ENCODE data around the gene RNASEH2C. TPM values are rescaled to one million over a fixed set of nuclear protein-coding genes. Genes with fewer than 3 reads are reported as not detected.
"Not testable (repeated sequence)": the region's sequence is repeated elsewhere in the genome, so short reads cannot be mapped to it uniquely, and the experiment has no call there.

RNASEH2C gene
- total RNA-seq, 4 donors from 2014 or later, result 35.2 to 107 (median 65.4) TPM

DNA sequence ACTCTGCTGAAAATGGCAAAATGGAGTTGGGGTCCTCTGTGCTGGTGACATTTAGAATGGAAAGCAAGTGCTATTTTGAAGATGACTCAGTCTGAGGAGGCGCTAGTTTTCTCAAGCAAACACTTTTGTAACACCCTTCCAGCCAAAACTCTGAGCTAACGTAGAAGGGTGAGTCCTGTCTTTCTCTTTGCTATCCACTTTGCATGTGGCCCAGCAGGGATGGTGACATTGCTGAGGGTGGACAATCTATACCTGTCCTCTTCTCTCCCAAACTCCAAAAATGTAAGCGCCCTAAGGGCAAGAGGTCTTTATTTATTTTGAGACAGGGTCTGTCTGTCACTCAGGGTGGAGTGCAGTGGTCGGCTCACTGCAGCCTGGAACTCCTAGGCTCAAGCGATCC, 12.1 kb downstream of the RNASEH2C start:
- TF ChIP-seq, protein P1, sequence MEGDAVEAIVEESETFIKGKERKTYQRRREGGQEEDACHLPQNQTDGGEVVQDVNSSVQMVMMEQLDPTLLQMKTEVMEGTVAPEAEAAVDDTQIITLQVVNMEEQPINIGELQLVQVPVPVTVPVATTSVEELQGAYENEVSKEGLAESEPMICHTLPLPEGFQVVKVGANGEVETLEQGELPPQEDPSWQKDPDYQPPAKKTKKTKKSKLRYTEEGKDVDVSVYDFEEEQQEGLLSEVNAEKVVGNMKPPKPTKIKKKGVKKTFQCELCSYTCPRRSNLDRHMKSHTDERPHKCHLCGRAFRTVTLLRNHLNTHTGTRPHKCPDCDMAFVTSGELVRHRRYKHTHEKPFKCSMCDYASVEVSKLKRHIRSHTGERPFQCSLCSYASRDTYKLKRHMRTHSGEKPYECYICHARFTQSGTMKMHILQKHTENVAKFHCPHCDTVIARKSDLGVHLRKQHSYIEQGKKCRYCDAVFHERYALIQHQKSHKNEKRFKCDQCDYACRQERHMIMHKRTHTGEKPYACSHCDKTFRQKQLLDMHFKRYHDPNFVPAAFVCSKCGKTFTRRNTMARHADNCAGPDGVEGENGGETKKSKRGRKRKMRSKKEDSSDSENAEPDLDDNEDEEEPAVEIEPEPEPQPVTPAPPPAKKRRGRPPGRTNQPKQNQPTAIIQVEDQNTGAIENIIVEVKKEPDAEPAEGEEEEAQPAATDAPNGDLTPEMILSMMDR (IDR thresholded peaks at IDR 0.05), result no peak
- TF ChIP-seq POLR2A (IDR thresholded peaks at IDR 0.05), result no peak
- intact Hi-C loops (cut with DNase I; ENCODE audit: low total_unique reads), result no loop called here
- H3K4me1 ChIP-seq, result peaks cover 0 to 8% of the 10 kb centered on the region in 2 donors
- H3K36me3 ChIP-seq, result no peaks in the 10 kb centered on the region
- no peak overlapping the region for H3K4me3 ChIP-seq
- H3K27ac ChIP-seq, result no peak overlapping the region
- no peaks in the 10 kb centered on the region for H3K27me3 ChIP-seq
- no peak for DNase-seq
- H3K9me3 ChIP-seq, result no peaks in the 10 kb centered on the region

DNA sequence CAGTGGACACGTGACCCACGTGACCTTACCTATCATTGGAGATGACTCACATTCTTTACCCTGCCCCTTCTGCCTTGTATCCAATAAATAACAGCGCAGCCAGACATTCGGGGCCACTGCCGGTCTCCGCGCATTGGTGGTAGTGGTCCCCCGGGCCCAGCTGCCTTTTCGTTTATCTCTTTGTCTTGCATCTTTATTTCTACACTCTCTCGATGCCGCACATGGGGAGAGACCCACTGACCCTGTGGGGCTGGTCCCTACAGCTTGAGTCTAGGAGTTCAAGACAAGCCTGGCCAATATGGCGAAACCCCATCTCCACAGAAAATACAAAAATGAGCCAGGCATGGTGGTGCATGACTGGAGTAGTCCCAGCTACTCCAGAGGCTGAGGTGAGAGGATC, 13.6 kb downstream of the RNASEH2C start:
- H3K4me3 ChIP-seq; intact Hi-C loops (cut with DNase I; ENCODE audit: low total_unique reads); H3K4me1 ChIP-seq; H3K27ac ChIP-seq; DNase-seq; H3K27me3 ChIP-seq; H3K9me3 ChIP-seq; H3K36me3 ChIP-seq: not testable (repeated sequence)

DNA sequence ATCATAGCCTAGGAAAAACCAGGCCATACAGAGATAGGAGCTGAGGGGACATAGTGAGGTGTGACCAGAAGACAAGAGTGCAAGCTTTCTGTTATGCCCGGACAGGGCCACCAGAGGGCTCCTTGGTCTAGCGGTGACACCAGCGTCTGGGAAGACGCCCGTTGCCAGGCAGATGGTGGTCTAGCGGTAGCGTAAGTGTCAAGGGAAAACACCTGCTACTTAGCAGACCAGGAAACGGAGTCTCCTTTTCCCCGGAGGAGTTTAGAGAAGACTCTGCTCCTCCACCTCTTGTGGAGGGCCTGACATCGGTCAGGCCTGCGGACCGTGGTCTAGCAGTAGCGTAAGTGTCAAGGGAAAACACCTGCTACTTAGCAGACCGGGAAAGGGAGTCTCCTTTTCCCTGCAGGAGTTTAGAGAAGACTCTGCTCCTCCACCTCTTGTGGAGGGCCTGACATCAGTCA, 14.3 kb downstream of the RNASEH2C start:
- intact Hi-C loops (cut with DNase I; ENCODE audit: low total_unique reads), result not testable (repeated sequence)
- DNase-seq, result peak; percentile 76 to 77
- TF ChIP-seq, protein P1 (IDR thresholded peaks at IDR 0.05), result peak; percentile 71 to 86 (median 74)

DNA sequence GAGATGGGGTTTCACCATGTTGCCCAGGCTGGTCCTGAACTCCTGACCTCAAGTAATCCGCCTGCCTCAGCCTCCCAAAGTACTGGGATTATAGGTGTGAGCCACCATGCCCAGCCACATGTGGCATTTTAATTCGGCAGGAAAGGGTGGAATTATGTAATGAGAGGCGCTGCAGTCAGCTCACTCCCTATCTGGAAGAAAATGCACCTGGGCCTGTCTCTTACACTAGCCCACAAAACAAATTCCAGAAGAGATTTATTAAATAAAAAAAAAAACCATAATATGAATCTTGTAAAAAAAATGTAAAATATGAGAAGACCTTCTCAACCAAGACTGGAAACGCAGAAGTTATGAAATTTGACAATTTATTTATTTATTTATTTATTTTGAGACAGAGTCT, 16.8 kb downstream of the RNASEH2C start:
- Histone ChIP-seq H3K27me3 (no peaks in the 10 kb centered on the region), H3K27ac (no peak overlapping the region), H3K4me1 (no peaks in the 10 kb centered on the region), H3K9me3 (no peaks in the 10 kb centered on the region), H3K4me3 (no peak overlapping the region), H3K36me3 (no peaks in the 10 kb centered on the region)
- TF ChIP-seq, protein P1 (IDR thresholded peaks at IDR 0.05), result no peak
- TF ChIP-seq POLR2A (IDR thresholded peaks at IDR 0.05), result no peak
- DNase-seq, result no peak
- intact Hi-C loops (cut with DNase I; ENCODE audit: low total_unique reads), result no loop called here

More for the DNA sequence above, 14.3 kb downstream of the RNASEH2C start:
- not testable (repeated sequence) for H3K36me3 ChIP-seq, H3K27me3 ChIP-seq, H3K4me1 ChIP-seq, H3K4me3 ChIP-seq, H3K9me3 ChIP-seq
- H3K27ac ChIP-seq, result peak overlapping the region in 1 of 2 donors; percentile 36

DNA sequence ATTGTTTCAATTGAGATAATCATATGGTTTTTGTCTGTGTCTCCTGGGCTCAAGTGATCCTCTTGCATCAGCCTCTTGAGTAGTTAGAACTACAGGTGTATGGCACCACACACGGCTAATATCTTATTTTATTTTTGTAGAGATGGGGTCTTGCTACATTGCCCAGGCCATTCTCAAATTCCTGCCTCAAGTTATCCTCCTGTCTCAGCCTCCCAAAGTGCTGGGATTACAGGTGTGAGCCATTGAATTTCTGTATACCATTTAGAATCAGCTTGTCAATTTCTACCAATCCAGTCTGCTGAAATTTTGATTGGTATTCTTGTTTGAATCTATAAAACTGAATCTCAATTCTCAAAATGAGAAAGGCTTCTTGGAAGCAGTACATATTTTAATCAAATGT, 18.9 kb downstream of the RNASEH2C start:
- Histone ChIP-seq H3K4me3 (no peak overlapping the region), H3K36me3 (no peaks in the 10 kb centered on the region), H3K27me3 (no peaks in the 10 kb centered on the region), H3K4me1 (no peaks in the 10 kb centered on the region), H3K9me3 (no peaks in the 10 kb centered on the region), H3K27ac (no peak overlapping the region)
- DNase-seq, result no peak
- intact Hi-C loops (cut with DNase I; ENCODE audit: low total_unique reads), result no loop called here
- no peak for TF ChIP-seq POLR2A (IDR thresholded peaks at IDR 0.05)
- TF ChIP-seq, protein P1 (IDR thresholded peaks at IDR 0.05), result no peak

- no peaks in the 10 kb centered on the region for H3K27me3 ChIP-seq
- no peaks in the 10 kb centered on the region for H3K36me3 ChIP-seq
- no peak overlapping the region for H3K27ac ChIP-seq
- TF ChIP-seq, protein P1 (IDR thresholded peaks at IDR 0.05), result no peak
- no peak for TF ChIP-seq POLR2A (IDR thresholded peaks at IDR 0.05)
- no peaks in the 10 kb centered on the region for H3K9me3 ChIP-seq
- no peaks in the 10 kb centered on the region for H3K4me1 ChIP-seq
- no peak for DNase-seq
- H3K4me3 ChIP-seq, result no peak overlapping the region
- intact Hi-C loops (cut with DNase I; ENCODE audit: low total_unique reads), result no loop called here
Observed at GRCh38 chr11:65700399-65700798, 20.2 kb downstream of the RNASEH2C start.
